ENCODE data around the gene ATP9B. TPM values are rescaled to one million over a fixed set of nuclear protein-coding genes. Genes with fewer than 3 reads are reported as not detected.
A peak's percentile ranks its signal among the peaks of the same experiment; 100 is the strongest.
"Not testable (repeated sequence)": the region's sequence is repeated elsewhere in the genome, so short reads cannot be mapped to it uniquely, and the experiment has no call there.

Gene ATP9B
- total RNA-seq, 1 donor from 2014 or later = 15.8 TPM

DNA sequence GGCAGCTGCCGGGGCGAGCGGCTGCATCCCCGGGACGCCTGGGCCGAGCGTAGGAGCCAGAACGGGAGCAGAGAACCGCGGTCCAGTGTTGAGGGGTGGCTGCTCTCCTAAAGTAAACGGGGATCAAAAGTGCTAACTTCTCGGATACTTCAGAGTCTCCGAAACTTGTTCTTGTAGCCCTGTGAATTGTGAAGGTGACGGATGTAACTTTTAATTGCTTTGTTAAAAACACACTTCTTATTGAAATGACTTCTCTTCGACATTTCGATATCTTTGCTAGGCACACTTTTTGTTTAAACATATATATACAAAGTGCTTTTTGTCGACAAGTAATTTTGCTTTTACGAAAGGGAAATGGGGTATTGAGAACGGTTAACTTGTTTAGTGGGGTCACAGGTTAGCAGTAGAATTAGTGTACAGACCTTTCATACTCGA lies 540 bp downstream of the ATP9B start:
- DNase-seq (ENCODE audit: low spot score) = no peak
- Mint-ChIP-seq H3K4me1 (ENCODE audit: low read depth) (peaks cover 16% of the 10 kb centered on the region), H3K27me3 (ENCODE audit: low read depth) (peaks cover 2% of the 10 kb centered on the region), H3K9me3 (ENCODE audit: low read depth) (peaks cover 20% of the 10 kb centered on the region), H3K4me3 (ENCODE audit: unreplicated experiment) (peak overlapping the region; percentile 78), H3K36me3 (ENCODE audit: low read depth) (no peaks in the 10 kb centered on the region), H3K27ac (ENCODE audit: unreplicated experiment) (peak overlapping the region; percentile 83)
- TF ChIP-seq, protein P1, sequence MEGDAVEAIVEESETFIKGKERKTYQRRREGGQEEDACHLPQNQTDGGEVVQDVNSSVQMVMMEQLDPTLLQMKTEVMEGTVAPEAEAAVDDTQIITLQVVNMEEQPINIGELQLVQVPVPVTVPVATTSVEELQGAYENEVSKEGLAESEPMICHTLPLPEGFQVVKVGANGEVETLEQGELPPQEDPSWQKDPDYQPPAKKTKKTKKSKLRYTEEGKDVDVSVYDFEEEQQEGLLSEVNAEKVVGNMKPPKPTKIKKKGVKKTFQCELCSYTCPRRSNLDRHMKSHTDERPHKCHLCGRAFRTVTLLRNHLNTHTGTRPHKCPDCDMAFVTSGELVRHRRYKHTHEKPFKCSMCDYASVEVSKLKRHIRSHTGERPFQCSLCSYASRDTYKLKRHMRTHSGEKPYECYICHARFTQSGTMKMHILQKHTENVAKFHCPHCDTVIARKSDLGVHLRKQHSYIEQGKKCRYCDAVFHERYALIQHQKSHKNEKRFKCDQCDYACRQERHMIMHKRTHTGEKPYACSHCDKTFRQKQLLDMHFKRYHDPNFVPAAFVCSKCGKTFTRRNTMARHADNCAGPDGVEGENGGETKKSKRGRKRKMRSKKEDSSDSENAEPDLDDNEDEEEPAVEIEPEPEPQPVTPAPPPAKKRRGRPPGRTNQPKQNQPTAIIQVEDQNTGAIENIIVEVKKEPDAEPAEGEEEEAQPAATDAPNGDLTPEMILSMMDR (IDR thresholded peaks at IDR 0.05) = peak; percentile 10

DNA sequence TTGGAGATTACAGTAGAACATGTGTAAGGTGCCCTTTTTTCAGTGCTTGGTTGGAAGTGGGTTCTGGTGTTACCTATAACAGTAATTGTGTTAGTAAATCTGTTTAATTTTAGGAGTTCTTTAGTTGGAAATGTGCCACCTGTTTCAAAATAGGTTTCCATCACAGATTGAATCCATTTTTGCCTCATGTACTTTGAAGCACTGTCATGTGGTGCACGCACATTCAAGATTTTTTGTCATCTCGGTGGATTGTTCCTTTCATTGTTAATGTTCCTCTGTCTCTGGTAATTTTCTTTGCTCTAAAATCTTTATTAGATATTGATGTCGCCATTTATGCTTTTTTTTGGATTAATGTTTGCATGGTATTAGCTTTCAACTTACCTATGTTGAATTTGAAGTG lies 1.3 kb downstream of the ATP9B start:
- peaks cover 16% of the 10 kb centered on the region for H3K4me1 Mint-ChIP-seq (ENCODE audit: low read depth)
- peak overlapping the region; percentile 78 for H3K4me3 Mint-ChIP-seq (ENCODE audit: unreplicated experiment)
- no peak for DNase-seq (ENCODE audit: low spot score)
- no peaks in the 10 kb centered on the region for H3K36me3 Mint-ChIP-seq (ENCODE audit: low read depth)
- H3K9me3 Mint-ChIP-seq (ENCODE audit: low read depth) = peaks cover 19% of the 10 kb centered on the region
- TF ChIP-seq, protein P1 (IDR thresholded peaks at IDR 0.05) = no peak
- H3K27me3 Mint-ChIP-seq (ENCODE audit: low read depth) = peaks cover 2% of the 10 kb centered on the region
- H3K27ac Mint-ChIP-seq (ENCODE audit: unreplicated experiment) = no peak overlapping the region

DNA sequence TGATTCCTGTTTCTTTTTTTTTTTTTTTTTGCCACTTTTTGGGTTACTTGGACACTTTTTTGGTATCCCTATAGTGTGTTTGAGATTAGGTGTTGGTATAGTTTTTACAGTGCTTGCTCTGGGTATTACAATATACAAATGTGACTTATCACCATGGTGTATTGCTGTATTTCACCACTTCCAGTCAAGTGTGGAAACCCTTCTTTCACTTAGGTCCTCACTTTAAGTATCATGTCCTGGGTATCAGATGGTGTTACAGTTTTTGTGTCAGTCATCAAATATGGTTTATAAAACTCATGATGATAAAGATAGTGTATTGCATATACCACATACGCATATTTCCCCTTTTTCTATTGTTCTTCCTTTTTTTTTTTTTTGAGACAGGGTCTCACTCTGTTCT lies 1.8 kb downstream of the ATP9B start:
- Mint-ChIP-seq H3K9me3 (ENCODE audit: low read depth) (peaks cover 14% of the 10 kb centered on the region), H3K27ac (ENCODE audit: unreplicated experiment) (no peak overlapping the region), H3K4me3 (ENCODE audit: unreplicated experiment) (peak overlapping the region; percentile 78), H3K27me3 (ENCODE audit: low read depth) (no peaks in the 10 kb centered on the region), H3K4me1 (ENCODE audit: low read depth) (peaks cover 16% of the 10 kb centered on the region), H3K36me3 (ENCODE audit: low read depth) (no peaks in the 10 kb centered on the region)
- TF ChIP-seq, protein P1 (IDR thresholded peaks at IDR 0.05) = no peak
- DNase-seq (ENCODE audit: low spot score) = no peak

DNA sequence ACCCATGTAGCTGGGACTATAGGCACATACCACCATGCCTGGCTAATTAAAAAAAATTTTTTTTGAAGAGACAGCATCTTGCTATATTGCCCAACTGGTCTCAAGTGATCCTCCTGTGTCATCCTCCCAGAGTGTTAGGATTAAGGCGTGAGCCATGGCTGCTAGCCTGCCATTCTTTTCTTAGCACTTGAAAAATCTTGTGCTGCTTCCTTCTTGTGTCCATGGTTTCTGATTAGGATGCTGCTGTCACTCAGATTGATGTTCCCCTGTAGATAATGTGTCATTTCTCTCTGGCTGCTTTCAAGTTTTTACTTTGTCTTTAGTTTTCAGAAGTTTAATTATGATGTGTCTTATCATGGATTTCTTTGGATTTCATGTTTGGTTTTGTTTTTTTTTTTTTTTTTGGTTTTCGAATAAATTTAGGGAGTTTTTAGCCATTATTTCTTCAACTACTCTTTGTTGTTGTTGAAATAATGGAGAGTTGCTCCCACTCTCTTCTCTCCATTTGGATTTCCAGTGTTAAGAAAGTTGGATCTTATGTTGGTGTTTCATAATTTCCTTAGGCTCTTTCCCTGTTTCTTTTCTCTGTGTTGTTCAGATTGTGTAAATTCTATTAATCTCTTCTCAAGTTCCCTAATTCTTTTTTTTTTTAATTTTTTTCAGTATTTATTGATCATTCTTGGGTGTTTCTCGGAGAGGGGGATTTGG lies 2.5 kb downstream of the ATP9B start:
- no peaks in the 10 kb centered on the region for H3K36me3 Mint-ChIP-seq (ENCODE audit: low read depth)
- no peak overlapping the region for H3K27ac Mint-ChIP-seq (ENCODE audit: unreplicated experiment)
- H3K4me1 Mint-ChIP-seq (ENCODE audit: low read depth) = peaks cover 22% of the 10 kb centered on the region
- H3K4me3 Mint-ChIP-seq (ENCODE audit: unreplicated experiment) = no peak overlapping the region
- H3K27me3 Mint-ChIP-seq (ENCODE audit: low read depth) = no peaks in the 10 kb centered on the region
- TF ChIP-seq, protein P1 (IDR thresholded peaks at IDR 0.05) = no peak
- DNase-seq (ENCODE audit: low spot score) = no peak
- peaks cover 9% of the 10 kb centered on the region for H3K9me3 Mint-ChIP-seq (ENCODE audit: low read depth)

DNA sequence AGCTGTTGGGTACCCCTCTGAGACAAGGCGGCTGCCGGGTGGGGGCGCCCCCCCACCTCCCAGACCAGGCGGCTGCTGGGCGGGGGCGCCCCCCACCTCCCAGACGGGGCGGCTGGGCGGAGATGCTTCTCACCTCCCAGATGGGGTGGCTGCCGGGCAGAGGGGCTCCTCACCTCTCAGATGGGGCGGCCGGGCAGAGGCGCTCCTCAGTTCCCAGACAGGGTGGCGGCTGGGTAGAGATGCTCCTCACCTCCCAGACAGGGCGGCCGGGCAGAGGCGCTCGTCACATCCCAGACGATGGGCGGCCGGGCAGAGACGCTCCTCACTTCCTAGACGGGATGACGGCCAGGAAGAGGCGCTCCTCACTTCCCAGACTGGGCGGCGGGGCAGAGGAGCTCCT lies 3.5 kb downstream of the ATP9B start:
- H3K9me3 Mint-ChIP-seq (ENCODE audit: low read depth); H3K36me3 Mint-ChIP-seq (ENCODE audit: low read depth); H3K27ac Mint-ChIP-seq (ENCODE audit: unreplicated experiment); H3K4me3 Mint-ChIP-seq (ENCODE audit: unreplicated experiment); H3K27me3 Mint-ChIP-seq (ENCODE audit: low read depth); DNase-seq (ENCODE audit: low spot score): not testable (repeated sequence)
- H3K4me1 Mint-ChIP-seq (ENCODE audit: low read depth) = peaks cover 26% of the 10 kb centered on the region

DNA sequence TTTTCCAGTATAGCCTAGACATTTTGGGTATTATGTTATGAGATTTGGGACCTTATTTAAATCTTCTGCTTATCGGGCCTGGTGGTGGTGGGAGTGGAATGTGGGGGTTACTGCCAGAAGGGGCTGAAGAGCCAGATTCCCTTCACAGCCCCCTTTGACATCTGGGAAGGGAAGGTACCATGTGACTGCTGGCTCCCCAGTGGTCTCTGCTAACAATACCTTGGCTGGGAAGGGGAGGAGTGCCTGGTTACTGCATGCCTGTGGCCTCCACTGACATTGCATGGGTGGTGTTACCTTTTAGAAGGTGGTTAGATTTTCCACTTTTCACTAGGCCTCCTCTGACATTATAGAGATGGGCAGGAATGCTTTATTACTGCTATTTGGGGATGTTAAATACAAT lies 8.0 kb downstream of the ATP9B start:
- Mint-ChIP-seq H3K27me3 (ENCODE audit: low read depth) (no peaks in the 10 kb centered on the region), H3K9me3 (ENCODE audit: low read depth) (peaks cover 10% of the 10 kb centered on the region), H3K4me1 (ENCODE audit: low read depth) (peaks cover 10% of the 10 kb centered on the region), H3K27ac (ENCODE audit: unreplicated experiment) (no peak overlapping the region), H3K36me3 (ENCODE audit: low read depth) (peaks cover 12% of the 10 kb centered on the region), H3K4me3 (ENCODE audit: unreplicated experiment) (no peak overlapping the region)
- TF ChIP-seq, protein P1 (IDR thresholded peaks at IDR 0.05) = no peak
- DNase-seq (ENCODE audit: low spot score) = no peak

DNA sequence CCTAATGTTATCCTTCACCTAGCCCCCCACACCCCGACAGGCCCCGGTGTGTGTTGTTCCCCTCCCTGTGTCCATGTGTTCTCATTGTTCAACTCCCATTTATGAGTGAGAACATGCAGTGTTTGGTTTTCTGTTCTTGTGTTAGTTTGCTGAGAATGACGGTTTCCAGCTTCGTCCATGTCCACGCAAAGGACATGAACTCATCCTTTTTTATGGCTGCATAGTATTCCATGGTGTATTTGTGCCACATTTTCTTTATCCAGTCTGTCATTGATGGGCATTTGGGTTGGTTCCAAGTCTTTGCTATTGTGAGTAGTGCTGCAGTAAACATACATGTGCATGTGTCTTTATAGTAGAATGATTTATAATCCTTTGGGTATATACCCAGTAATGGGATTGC lies 9.6 kb downstream of the ATP9B start:
- Mint-ChIP-seq H3K4me1 (ENCODE audit: low read depth) (peaks cover 10% of the 10 kb centered on the region), H3K36me3 (ENCODE audit: low read depth) (peaks cover 14% of the 10 kb centered on the region), H3K9me3 (ENCODE audit: low read depth) (peaks cover 10% of the 10 kb centered on the region)
- DNase-seq (ENCODE audit: low spot score); H3K27me3 Mint-ChIP-seq (ENCODE audit: low read depth); H3K27ac Mint-ChIP-seq (ENCODE audit: unreplicated experiment); H3K4me3 Mint-ChIP-seq (ENCODE audit: unreplicated experiment): not testable (repeated sequence)

Data from chondrocyte (in vitro differentiated cells).